HepG2 (cell line): Measurements from ENCODE around the gene MAP1LC3A. TPM values are rescaled to one million over a fixed set of nuclear protein-coding genes. Genes with fewer than 3 reads are reported as not detected.

Experiments used
- FOXA1 ChIP-seq, 2 experiments: fragments of 450-650 bp in 1 of 2; sonication (generic) in 1 of 2; formaldehyde crosslinking in 1 of 2; IDR thresholded peaks; 2 replicates each; pipeline versions ENCODE4 v1.4.0 to v1.6.1; 2016 to 2020; ENCODE audit warnings: missing genetic modification reagents in 1 of 2
- KDM5B ChIP-seq: sonication (generic); formaldehyde crosslinking; IDR thresholded peaks from 2 replicates; pipeline ENCODE4 v1.4.0; 2020; ENCODE audit warnings: missing genetic modification reagents, mild to moderate bottlenecking, borderline replicate concordance
- MEIS1 ChIP-seq: sonication (generic); formaldehyde crosslinking; IDR thresholded peaks from 2 replicates; pipeline ENCODE4 v1.9.0; 2021; ENCODE audit warnings: mild to moderate bottlenecking, missing genetic modification reagents, moderate library complexity, borderline replicate concordance
- NR0B2 ChIP-seq: sonication (generic); formaldehyde crosslinking; IDR thresholded peaks from 2 replicates; pipeline ENCODE4 v1.4.0; 2020; ENCODE audit warnings: mild to moderate bottlenecking, missing genetic modification reagents
- SMAD9 ChIP-seq: sonication (generic); formaldehyde crosslinking; IDR thresholded peaks from 2 replicates; pipeline ENCODE4 v1.5.1; 2020; ENCODE audit warnings: mild to moderate bottlenecking, missing genetic modification reagents
- ZBED4 ChIP-seq: sonication (generic); formaldehyde crosslinking; IDR thresholded peaks from 2 replicates; pipeline ENCODE4 v1.4.0; 2020; ENCODE audit warnings: missing genetic modification reagents, borderline replicate concordance
- ZNF280D ChIP-seq: sonication (generic); formaldehyde crosslinking; IDR thresholded peaks from 2 replicates; pipeline ENCODE4 v1.5.1; 2020; ENCODE audit warnings: mild to moderate bottlenecking, missing genetic modification reagents
- ZNF746 ChIP-seq: sonication (generic); formaldehyde crosslinking; IDR thresholded peaks from 2 replicates; pipeline ENCODE4 v1.8.0; 2022; ENCODE audit warnings: mild to moderate bottlenecking, missing genetic modification reagents
- ZNF782 ChIP-seq: sonication (generic); formaldehyde crosslinking; IDR thresholded peaks from 2 replicates; pipeline ENCODE4 v1.4.0; 2020; ENCODE audit warnings: missing genetic modification reagents, mild to moderate bottlenecking, borderline replicate concordance
- polyA plus RNA-seq, 8 experiments: library from polyadenylated mRNA; depleted of rRNA in 3 of 8; stranded (reverse) in 7 of 8; unstranded in 1 of 8; fragments of >200 nt; fragmentation: Illumina TruSeq in 4 of 8; extraction: Trizol in 4 of 8; gene quantifications; 2 replicates each; pipeline versions ENCODE4 v1.2.1 to v1.2.3, GENCODE V29; 2011 to 2016; ENCODE audit warnings: low read depth in 4 of 8, missing spikeins in 1 of 8, mixed read lengths in 1 of 8; ENCODE audit not compliant: insufficient read depth in 1 of 8
- total RNA-seq, 5 experiments: library from RNA; depleted of rRNA; stranded (reverse); fragments of >200 nt; fragmentation: Illumina TruSeq; extraction: Trizol; gene quantifications; 2 replicates each; pipeline ENCODE4 v1.2.3, GENCODE V29; 2016; ENCODE audit warnings: low read depth in 1 of 5
- TF ChIP-seq, protein P1 (sequence below): sonication (generic); formaldehyde crosslinking; IDR thresholded peaks from 2 replicates; pipeline ENCODE4 v1.5.1; 2020; ENCODE audit warnings: mild to moderate bottlenecking, missing genetic modification reagents, borderline replicate concordance
- TF ChIP-seq, protein P2 (sequence below): sonication (generic); formaldehyde crosslinking; IDR thresholded peaks from 2 replicates; pipeline ENCODE4 v1.8.0; 2022; ENCODE audit warnings: missing genetic modification reagents, low read depth, mild to moderate bottlenecking, borderline replicate concordance
- TF ChIP-seq, protein P3 (sequence below): IDR thresholded peaks from 2 replicates; pipeline ENCODE4 v1.6.1; 2016

MAP1LC3A gene
- total and polyA plus RNA-seq, 2 of the 13 experiments (the other 11 are each of a cell fraction or from before 2014, with no cell fraction given) = not detected

GRCh38 chr20:34515484-34516246, 42.9 kb upstream of the MAP1LC3A start (continued):
- TF ChIP-seq ZNF746 = peak; percentile 12
- no peak; the same call in 1 of the 2 replicates for TF ChIP-seq KDM5B (CRISPR knock-in tag)
- peak; percentile 93 for TF ChIP-seq ZNF280D (CRISPR knock-in tag)
- TF ChIP-seq, protein P1, sequence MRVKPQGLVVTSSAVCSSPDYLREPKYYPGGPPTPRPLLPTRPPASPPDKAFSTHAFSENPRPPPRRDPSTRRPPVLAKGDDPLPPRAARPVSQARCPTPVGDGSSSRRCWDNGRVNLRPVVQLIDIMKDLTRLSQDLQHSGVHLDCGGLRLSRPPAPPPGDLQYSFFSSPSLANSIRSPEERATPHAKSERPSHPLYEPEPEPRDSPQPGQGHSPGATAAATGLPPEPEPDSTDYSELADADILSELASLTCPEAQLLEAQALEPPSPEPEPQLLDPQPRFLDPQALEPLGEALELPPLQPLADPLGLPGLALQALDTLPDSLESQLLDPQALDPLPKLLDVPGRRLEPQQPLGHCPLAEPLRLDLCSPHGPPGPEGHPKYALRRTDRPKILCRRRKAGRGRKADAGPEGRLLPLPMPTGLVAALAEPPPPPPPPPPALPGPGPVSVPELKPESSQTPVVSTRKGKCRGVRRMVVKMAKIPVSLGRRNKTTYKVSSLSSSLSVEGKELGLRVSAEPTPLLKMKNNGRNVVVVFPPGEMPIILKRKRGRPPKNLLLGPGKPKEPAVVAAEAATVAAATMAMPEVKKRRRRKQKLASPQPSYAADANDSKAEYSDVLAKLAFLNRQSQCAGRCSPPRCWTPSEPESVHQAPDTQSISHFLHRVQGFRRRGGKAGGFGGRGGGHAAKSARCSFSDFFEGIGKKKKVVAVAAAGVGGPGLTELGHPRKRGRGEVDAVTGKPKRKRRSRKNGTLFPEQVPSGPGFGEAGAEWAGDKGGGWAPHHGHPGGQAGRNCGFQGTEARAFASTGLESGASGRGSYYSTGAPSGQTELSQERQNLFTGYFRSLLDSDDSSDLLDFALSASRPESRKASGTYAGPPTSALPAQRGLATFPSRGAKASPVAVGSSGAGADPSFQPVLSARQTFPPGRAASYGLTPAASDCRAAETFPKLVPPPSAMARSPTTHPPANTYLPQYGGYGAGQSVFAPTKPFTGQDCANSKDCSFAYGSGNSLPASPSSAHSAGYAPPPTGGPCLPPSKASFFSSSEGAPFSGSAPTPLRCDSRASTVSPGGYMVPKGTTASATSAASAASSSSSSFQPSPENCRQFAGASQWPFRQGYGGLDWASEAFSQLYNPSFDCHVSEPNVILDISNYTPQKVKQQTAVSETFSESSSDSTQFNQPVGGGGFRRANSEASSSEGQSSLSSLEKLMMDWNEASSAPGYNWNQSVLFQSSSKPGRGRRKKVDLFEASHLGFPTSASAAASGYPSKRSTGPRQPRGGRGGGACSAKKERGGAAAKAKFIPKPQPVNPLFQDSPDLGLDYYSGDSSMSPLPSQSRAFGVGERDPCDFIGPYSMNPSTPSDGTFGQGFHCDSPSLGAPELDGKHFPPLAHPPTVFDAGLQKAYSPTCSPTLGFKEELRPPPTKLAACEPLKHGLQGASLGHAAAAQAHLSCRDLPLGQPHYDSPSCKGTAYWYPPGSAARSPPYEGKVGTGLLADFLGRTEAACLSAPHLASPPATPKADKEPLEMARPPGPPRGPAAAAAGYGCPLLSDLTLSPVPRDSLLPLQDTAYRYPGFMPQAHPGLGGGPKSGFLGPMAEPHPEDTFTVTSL (CRISPR knock-in tag) = peak; percentile 18; the same call in 1 of the 2 replicates
- TF ChIP-seq, protein P2, sequence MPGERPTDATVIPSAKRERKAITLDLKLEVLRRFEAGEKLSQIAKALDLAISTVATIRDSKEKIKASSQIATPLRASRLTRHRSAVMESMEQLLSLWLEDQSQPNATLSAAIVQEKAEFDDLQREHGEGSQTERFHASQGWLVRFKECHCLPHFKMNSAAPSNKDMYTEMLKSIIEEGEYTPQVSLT = no peak
- TF ChIP-seq FOXA1 (IDR thresholded peaks at IDR 0.05) = no peak
- TF ChIP-seq FOXA1 (CRISPR knock-in tag; IDR thresholded peaks at IDR 0.05) = no peak
- TF ChIP-seq, protein P3, sequence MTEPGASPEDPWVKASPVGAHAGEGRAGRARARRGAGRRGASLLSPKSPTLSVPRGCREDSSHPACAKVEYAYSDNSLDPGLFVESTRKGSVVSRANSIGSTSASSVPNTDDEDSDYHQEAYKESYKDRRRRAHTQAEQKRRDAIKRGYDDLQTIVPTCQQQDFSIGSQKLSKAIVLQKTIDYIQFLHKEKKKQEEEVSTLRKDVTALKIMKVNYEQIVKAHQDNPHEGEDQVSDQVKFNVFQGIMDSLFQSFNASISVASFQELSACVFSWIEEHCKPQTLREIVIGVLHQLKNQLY (CRISPR knock-in tag) = no peak
- TF ChIP-seq MEIS1 (CRISPR knock-in tag) = no peak; the same call in 1 of the 2 replicates
- TF ChIP-seq SMAD9 (CRISPR knock-in tag) = peak; percentile 81; the same call in 1 of the 2 replicates
- no peak for TF ChIP-seq ZBED4 (CRISPR knock-in tag)
- TF ChIP-seq ZNF782 (CRISPR knock-in tag) = 0 out of 2 replicates have a peak, but pooled peaks have one; percentile 52
- TF ChIP-seq NR0B2 (CRISPR knock-in tag) = peak; percentile 85; the same call in 1 of the 2 replicates
